ENCODE results near the gene WWOX. TPM values are rescaled to one million over a fixed set of nuclear protein-coding genes. Genes with fewer than 3 reads are reported as not detected.
A peak's percentile ranks its signal among the peaks of the same experiment; 100 is the strongest.

The WWOX gene
- polyA plus RNA-seq, 2 of the 4 experiments (the other 2 are of a cell fraction) = 16.0 to 17.2 TPM

DNA sequence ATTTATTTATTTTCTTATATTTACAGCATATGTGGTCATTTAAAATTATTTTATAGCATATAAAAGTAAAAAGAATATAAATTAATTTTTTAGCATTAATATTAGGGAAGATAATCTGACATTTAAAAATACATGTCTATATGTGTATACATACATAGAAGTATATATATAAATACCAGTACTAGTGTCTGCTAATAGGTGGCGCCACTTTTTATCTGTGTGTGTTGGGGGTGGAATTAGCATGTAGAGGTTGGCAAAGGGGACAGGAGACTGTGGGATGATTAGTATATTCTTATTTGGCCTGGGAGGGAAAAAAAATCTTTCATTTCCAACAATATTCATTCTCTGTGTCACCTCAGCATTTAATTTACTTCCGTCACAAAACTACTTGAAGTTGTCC lies 359.1 kb downstream of the WWOX start (continued):
- TF ChIP-seq, protein P1, sequence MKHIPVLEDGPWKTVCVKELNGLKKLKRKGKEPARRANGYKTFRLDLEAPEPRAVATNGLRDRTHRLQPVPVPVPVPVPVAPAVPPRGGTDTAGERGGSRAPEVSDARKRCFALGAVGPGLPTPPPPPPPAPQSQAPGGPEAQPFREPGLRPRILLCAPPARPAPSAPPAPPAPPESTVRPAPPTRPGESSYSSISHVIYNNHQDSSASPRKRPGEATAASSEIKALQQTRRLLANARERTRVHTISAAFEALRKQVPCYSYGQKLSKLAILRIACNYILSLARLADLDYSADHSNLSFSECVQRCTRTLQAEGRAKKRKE (CRISPR knock-in tag; IDR thresholded peaks at IDR 0.05; ENCODE audit: low read depth) = no peak
- TF ChIP-seq ZC3H11A (IDR thresholded peaks at IDR 0.05) (no peak), KDM1A (IDR thresholded peaks at IDR 0.05; ENCODE audit: low read depth) (no peak), ESRRA (IDR thresholded peaks at IDR 0.05; ENCODE audit: borderline replicate concordance, low read length) (no peak)

- Histone ChIP-seq H3K27ac (no peak overlapping the region), H3K4me3 (no peak overlapping the region), H3K9me3 (no peaks in the 10 kb centered on the region), H3K4me1 (peaks cover 10% of the 10 kb centered on the region; the same call in 2 of the 3 replicates), H3K4me2 (peak overlapping the region; percentile 14; the same call in 2 of the 3 replicates)
- ATAC-seq (peak in 1 of 2 experiments; percentile 46; a peak in 1 of 6 replicates), DNase-seq (ENCODE audit: low read depth in 1 of 2, low spot score in 1 of 2) (peak in 1 of 2 experiments; percentile 14), FAIRE-seq (no peak)
- TF ChIP-seq GATA3 (IDR thresholded peaks at IDR 0.05; ENCODE audit: borderline replicate concordance) = no peak
- no peak for TF ChIP-seq CEBPB (IDR thresholded peaks at IDR 0.05)
- CTCF ChIA-PET = no interaction called here
- POLR2A ChIA-PET = no interaction called here
- 60% methylated on average over 4 of the region's 4 CpGs for WGBS (ENCODE audit: missing lambda C conversion rate)
These were observed 361.0 kb downstream of the WWOX start for GRCh38 chr16:78460428-78460827.

GRCh38 chr16:78461087-78461486 lies 361.6 kb downstream of the WWOX start:
- POLR2A ChIA-PET = no interaction called here
- DNase-seq (ENCODE audit: low read depth in 1 of 2, low spot score in 1 of 2) (no peak), ATAC-seq (no peak), FAIRE-seq (no peak)
- TF ChIP-seq BHLHE40 (IDR thresholded peaks at IDR 0.05; ENCODE audit: low read depth, low read length) (no peak), HOXA7 (CRISPR knock-in tag; IDR thresholded peaks at IDR 0.05) (no peak), EHMT2 (IDR thresholded peaks at IDR 0.05; ENCODE audit: low read depth) (no peak), POLR2AphosphoS2 (conservative IDR thresholded peaks at IDR 0.05; ENCODE audit: low read length) (no peak), SREBF2 (IDR thresholded peaks at IDR 0.05) (no peak), JUN (IDR thresholded peaks at IDR 0.05) (no peak), JUNB (IDR thresholded peaks at IDR 0.05) (no peak), NPAS2 (CRISPR knock-in tag; IDR thresholded peaks at IDR 0.05; ENCODE audit: borderline replicate concordance) (no peak), ZFP36 (IDR thresholded peaks at IDR 0.05; ENCODE audit: borderline replicate concordance, partially characterized antibody) (no peak), RNF2 (IDR thresholded peaks at IDR 0.05; ENCODE audit: borderline replicate concordance, low read depth) (no peak), RFX5 (IDR thresholded peaks at IDR 0.05) (no peak), KDM1A (IDR thresholded peaks at IDR 0.05; ENCODE audit: low read depth) (no peak), HEYL (CRISPR knock-in tag; IDR thresholded peaks at IDR 0.05) (no peak), TFCP2L1 (CRISPR knock-in tag; IDR thresholded peaks at IDR 0.05) (no peak), RARB (CRISPR knock-in tag; IDR thresholded peaks at IDR 0.05) (no peak), USF2 (IDR thresholded peaks at IDR 0.05) (no peak), RAD21 (conservative IDR thresholded peaks at IDR 0.05 in 1 of 2, IDR thresholded peaks at IDR 0.05 in 1 of 2) (no peak)
- TF ChIP-seq, protein P2, sequence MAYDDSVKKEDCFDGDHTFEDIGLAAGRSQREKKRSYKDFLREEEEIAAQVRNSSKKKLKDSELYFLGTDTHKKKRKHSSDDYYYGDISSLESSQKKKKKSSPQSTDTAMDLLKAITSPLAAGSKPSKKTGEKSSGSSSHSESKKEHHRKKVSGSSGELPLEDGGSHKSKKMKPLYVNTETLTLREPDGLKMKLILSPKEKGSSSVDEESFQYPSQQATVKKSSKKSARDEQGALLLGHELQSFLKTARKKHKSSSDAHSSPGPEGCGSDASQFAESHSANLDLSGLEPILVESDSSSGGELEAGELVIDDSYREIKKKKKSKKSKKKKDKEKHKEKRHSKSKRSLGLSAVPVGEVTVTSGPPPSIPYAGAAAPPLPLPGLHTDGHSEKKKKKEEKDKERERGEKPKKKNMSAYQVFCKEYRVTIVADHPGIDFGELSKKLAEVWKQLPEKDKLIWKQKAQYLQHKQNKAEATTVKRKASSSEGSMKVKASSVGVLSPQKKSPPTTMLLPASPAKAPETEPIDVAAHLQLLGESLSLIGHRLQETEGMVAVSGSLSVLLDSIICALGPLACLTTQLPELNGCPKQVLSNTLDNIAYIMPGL (CRISPR knock-in tag; IDR thresholded peaks at IDR 0.05; ENCODE audit: borderline replicate concordance) = no peak
- H3K9me3 ChIP-seq = no peaks in the 10 kb centered on the region
- H3K4me3 ChIP-seq = no peak overlapping the region
- no peak overlapping the region for H3K27ac ChIP-seq
- 49% methylated on average over 4 of the region's 4 CpGs for WGBS (ENCODE audit: missing lambda C conversion rate)
- peaks cover 10% of the 10 kb centered on the region; the same call in 2 of the 3 replicates for H3K4me1 ChIP-seq
- CTCF ChIA-PET = no interaction called here
- H3K4me2 ChIP-seq = peak overlapping the region; percentile 26; the same call in 1 of the 3 replicates
